Tibial nerve (tissue), 4 donors: ENCODE results near the gene SHFL.

ENCODE experiments used
- CTCF ChIP-seq, 5 experiments: fragments of 200-600 bp in 3 of 5; fragments of 450-650 bp in 2 of 5; sonication (generic) in 3 of 5; IDR thresholded peaks; one replicate each; pipeline ENCODE4 v1.5.1; 2016 to 2019; ENCODE audit warnings: antibody characterized with exemption in 5 of 5, mild to moderate bottlenecking in 3 of 5, moderate library complexity in 2 of 5
- EP300 ChIP-seq, 2 donors: sonication (generic); formaldehyde crosslinking; IDR thresholded peaks; one replicate each; pipeline ENCODE4 v1.6.1; 2017; ENCODE audit warnings: antibody characterized with exemption in 2 of 2, mild to moderate bottlenecking in 1 of 2
- POLR2A ChIP-seq, 2 donors: fragments of 450-650 bp; IDR thresholded peaks; one replicate each; pipeline ENCODE4 v1.6.1; 2017; ENCODE audit warnings: antibody characterized with exemption in 2 of 2, mild to moderate bottlenecking in 2 of 2, moderate library complexity in 2 of 2

GRCh38 chr19:10116085-10116865, 30.2 kb downstream of the SHFL start:
- TF ChIP-seq POLR2A (IDR thresholded peaks at IDR 0.05) (no peak), CTCF (IDR thresholded peaks at IDR 0.05) (no peak), EP300 (IDR thresholded peaks at IDR 0.05) (no peak)
